ENCODE results near the gene ATG10.

DNA sequence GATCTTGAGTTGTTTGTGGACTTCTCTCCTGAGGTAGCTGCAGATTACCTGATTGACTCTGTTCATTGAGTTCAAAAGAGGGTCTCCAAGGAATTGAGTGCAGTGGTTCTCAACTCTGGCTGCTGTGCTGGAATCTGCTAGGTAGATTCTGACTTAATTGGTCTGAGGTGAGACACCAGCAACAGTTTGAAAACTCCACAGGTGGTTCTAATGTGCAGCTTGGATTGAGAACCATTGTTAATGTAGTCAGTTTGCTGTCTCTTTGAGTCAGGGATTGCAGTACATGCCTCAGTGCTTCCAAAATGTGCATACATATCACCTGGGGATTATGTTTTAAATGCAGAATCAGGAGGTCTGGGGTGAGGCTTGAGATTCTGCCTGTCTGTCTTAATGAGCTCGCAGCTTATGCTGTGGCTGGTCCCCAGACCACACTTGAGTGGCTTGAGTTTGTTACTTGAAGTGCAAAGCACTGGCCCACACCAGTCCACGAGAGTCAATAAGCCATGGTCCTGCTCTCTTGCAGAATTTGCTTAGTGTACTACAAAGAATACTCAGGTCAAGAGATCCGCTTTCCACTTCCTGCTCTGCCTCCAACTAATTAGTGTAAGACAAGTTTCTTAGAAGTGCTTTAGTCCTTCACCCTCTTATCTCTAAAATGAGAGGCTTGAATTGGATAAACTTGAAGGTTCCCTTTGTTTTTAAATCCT lies 82.3 kb downstream of the ATG10 start:
- TF ChIP-seq, protein P1, sequence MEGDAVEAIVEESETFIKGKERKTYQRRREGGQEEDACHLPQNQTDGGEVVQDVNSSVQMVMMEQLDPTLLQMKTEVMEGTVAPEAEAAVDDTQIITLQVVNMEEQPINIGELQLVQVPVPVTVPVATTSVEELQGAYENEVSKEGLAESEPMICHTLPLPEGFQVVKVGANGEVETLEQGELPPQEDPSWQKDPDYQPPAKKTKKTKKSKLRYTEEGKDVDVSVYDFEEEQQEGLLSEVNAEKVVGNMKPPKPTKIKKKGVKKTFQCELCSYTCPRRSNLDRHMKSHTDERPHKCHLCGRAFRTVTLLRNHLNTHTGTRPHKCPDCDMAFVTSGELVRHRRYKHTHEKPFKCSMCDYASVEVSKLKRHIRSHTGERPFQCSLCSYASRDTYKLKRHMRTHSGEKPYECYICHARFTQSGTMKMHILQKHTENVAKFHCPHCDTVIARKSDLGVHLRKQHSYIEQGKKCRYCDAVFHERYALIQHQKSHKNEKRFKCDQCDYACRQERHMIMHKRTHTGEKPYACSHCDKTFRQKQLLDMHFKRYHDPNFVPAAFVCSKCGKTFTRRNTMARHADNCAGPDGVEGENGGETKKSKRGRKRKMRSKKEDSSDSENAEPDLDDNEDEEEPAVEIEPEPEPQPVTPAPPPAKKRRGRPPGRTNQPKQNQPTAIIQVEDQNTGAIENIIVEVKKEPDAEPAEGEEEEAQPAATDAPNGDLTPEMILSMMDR (IDR thresholded peaks at IDR 0.05) = no peak
- TF ChIP-seq POLR2A (IDR thresholded peaks at IDR 0.05) = no peak

Measured in uterus (tissue), 2 donors.